HG03460 (cell line): Measurements from ENCODE around the gene LIMCH1.
"Not testable (repeated sequence)": the region's sequence is repeated elsewhere in the genome, so short reads cannot be mapped to it uniquely, and the experiment has no call there.

ENCODE experiments used
- ATAC-seq: cut with Tn5 transposase; IDR thresholded peaks from one replicate; pipeline ENCODE4 v1.9.1; 2021; ENCODE audit not compliant: unreplicated experiment

LIMCH1 gene

DNA sequence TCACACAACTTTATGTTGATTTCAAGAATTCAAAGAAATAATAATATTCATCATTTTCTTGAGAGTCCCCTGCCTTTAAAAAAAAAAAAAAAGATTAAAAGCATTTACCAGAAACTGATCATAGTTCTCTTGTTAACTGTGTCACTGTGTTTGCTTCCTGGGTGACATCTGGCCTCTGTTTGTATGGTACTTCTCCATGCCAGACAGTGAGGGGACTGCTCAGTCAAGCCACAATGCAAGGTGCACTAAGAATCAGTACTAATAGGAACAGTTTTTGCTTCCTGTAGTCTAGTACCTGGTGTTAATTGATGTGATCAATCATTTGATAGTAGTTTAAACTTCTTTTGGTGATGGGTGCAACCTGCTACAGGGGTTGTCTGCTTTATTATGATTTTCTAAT is 133.0 kb downstream of the LIMCH1 start:
- no peak for ATAC-seq

DNA sequence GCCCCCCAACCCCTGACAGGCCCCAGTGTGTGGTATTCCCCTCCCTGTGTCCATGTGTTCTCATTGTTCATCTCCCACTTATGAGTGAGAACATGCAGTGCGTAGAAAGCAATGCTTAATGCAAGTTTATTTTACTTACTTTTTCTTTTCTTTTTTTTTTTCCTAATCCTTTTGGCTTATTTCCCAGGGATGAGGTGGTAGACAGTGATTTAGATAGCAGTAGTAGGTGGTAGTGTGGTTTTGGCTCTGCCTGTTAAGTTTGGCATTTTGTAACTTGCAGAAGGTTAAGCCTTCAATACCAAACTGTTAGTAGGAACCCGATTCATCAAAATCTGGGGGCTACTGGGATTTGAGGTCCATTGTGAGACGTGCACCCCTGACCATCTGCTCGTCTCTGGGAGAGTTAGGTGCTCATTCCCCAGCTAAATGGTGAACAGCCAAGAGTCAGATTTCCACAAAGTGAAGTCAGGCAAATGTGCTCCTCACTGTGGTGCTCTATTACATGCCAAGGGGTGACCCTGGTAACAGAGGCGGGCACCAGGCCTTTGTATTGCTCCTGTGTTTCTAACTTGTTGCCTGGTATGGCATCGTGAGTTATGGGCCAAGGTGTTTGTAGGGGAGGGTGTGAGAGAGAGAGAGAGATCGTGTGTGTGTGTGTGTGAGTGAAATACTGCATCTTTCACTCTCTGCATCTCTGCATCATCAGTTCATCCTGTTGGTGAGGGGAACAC is 140.3 kb downstream of the LIMCH1 start:
- ATAC-seq: no peak

DNA sequence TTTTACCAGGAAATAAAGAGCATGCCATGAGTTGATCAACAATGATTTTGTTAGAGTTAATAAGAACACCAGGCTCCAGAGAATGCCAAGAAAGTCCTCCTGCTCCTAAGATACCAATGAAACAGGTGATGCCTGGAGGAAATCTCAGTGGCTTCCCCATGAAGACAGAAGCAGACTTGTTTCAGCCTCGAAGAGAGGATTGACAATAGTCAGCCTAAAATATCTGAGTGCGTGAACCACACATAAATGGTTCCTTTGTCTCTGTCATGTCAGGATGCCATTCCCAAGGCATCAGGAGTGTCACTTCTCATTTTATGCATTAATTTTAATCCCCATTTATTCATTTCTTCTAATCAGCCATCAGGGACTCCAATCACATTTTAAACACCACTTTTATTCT is 141.0 kb downstream of the LIMCH1 start:
- ATAC-seq: no peak

DNA sequence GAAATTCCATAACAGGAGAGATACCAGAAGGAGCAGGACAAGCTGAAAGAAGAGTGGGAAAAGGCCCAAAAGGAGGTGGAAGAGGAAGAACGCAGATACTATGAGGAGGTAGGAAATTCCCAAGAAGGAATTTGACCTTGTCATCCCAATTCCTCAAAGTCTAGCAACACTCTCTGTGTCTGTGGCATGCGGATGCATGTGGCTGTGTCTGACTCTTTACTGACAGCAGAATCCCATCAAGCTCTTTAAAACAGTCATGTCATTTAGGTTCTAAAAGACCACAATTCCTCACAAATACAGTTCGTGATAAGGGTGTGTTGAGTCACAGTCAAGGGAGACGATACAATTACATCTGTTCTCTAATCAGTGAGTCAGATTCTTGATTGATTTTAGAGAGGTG is 142.0 kb downstream of the LIMCH1 start:
- ATAC-seq: no peak

DNA sequence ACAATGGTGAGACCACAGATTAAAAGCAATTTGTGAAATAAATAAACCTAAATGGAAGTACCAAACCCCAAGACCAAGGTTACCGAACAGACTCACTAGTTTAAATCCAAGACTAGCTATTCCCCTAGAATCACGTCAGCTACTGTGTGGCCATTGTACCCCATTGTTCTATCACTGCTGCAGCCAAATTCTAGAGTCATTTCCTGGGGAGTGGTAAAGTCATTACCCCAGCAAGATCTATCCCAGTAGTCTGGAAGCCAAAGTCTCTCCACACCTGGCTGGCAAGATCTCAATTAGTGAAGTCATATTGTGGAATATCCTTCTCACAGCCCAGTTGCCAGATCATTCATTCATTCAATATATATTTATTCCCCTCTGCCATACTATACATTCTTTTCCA is 143.1 kb downstream of the LIMCH1 start:
- no peak for ATAC-seq

DNA sequence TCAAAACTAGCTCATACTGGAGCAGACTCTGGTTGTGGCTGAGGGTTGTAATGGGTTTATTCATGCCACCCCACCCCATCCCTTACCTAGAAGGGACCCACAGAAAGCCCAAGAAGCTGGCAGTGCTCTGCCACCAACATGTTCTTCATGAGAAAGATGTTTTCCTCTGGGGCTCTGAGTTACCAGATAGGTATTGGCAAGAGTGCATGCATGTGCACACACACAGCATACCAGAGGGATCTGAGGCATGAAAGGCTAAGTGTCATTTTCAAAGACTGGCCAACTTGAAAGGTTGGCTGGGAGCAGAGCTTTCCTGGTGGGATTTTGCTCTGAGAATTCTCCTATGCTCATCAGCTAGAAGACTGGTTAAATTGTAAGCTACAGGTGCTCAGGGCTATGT is 145.4 kb downstream of the LIMCH1 start:
- ATAC-seq: no peak

DNA sequence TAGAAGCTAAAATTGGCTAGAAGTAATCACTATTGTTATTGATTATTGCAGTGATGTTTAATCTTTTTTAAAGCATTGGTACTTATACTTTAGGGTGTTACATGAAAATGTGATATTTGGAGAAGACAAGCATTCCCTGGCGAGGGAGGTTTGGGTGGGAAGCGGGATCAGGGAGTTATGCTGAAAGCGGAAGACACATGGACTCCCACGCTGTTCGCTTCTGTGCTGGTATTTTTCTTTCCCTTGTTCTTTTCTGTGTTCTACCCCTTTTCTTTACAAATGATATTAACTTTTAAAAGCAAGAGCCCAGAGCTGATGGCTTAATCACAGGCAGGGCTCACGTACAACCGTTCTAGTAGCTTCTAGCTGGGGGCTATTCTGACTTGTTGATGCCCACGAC is 148.9 kb downstream of the LIMCH1 start:
- no peak for ATAC-seq

DNA sequence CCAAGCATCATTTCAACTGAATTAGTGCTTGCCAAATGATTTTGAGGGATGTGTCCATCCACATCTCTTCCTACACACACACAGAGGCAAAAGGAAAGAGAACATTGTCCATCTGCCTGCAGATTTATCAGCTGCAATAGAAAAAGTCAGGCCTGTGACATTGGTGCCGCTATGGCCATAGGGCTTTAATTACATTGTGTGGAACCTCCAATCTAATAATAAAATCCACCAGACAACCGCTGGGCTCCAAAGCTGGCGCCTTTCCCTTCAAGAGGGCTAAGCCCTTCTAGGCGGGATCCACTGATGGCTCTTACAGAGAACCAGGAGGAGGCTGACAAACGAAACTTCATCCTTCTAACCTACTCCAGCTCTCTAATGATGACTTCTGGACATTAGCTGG is 150.0 kb downstream of the LIMCH1 start:
- ATAC-seq: no peak

DNA sequence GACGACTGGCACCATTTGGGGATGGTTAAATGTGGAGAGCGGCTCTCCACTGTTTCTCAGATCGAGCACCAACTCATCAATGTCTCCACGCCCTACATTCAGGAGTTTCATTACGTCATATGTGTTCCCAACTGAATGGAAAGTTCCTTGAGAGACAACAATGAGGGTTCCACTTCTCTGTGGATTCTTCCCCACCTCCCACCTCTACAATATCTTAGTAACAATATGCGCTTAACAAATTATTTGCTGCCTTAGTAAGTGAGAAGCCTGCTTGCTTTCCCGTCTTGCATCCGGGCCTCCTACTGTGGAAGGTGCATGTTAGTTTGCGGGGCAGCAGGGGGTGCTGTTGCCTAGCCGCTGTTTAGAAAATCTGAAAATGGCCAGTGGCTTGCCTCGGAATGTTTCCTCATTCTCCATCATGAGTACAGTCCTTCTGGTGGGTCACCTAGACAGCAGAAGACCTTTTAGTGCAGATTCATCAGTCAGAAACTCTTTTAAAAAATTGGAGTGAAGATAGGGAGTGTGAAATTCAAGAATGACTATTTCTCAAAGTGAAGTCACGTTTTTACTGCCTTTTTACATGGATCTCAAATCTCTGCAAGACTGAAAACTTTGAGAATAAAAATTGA is 154.9 kb downstream of the LIMCH1 start:
- peak; percentile 76 for ATAC-seq

DNA sequence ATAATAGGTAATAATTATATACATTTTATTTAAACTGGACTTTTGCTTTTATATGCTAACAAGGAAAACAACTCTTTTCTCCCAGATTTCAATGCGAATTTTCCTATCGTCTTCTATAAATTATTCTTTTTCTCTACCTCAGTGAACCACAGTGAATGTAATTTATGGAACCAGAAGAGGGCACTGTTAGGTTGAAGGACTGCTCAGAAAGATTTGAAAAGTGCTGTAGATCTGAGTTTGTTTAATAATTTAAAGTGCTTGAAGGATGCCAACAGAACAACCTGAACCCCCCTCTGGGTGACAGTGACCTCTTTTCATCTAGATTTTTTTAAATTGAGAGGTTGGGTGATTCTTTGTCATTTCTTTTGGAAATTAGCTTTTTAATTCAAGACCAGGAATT is 155.7 kb downstream of the LIMCH1 start:
- no peak for ATAC-seq

DNA sequence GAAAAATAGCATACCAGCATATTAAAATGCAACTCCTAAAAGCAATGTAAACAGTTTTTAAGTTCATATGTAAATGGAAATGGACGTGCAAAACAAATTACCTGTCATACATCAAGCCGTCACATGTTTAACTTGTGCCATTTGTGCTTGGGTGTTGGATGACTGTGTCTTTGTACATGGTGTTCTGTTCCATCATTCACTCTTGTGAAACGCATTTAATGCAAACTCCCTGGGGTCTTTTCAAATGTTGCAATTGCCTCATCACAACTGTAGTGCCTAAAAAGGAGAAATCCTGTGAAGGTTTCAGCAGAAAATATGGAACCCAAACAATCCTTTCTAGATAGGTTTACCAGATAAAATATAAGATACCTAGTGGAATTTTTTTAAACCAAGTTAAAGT is 158.2 kb downstream of the LIMCH1 start:
- no peak for ATAC-seq

DNA sequence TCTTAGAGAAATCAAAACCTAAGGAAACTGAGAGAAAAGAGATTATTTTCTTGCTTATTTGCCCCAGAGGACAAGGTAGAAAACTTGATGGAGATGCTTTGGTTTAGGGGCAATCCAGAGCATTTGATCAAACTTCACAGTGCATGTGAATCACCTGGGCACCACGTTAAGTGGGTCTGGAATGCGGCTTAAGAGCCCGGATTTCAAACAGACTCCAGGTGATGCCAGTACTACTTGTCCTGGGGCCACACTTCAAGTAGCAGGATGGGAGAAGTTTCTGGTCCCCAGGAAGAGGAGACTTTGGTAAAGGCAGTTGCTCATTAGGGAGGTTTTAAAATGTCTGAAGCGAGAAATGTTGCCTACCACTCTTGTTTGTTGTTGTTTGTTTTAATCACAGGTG is 158.8 kb downstream of the LIMCH1 start:
- ATAC-seq: no peak

DNA sequence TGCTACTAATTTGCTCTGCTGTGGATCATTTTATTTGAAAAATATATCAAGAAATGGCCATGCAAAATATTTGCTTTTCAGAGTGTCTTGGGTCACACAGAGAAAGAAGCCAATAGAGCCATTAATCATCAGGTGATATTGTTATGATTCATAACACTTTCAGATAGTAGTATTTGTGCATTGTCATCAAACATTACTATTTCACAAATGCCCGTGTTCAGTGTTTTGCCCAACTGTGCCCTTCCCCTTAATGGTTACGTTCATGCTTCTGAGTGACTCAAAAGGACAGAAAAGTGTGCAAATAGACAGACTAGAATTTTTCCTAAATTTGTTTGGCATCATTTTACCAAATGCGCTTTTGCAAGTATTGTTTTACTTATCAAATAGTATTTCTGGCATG is 164.0 kb downstream of the LIMCH1 start:
- no peak for ATAC-seq

DNA sequence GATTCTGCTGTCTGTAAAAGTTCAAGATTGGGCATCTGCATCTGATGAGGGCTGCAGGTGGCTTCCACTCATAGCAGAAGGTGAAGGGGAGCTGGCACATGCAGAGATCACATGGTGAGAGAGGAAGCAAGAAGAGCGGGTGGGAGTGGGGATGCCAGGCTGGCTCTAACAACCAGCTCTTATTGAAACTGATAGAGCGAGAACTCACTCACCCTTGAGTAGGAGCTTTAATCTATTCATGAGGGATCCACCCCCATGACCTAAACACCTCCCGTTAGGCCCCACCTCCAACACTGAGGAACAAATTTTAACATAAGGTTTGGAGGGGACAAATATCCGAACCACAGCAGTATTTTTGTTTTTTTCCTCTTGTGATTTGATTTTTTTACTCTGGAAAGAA is 164.8 kb downstream of the LIMCH1 start:
- no peak for ATAC-seq

DNA sequence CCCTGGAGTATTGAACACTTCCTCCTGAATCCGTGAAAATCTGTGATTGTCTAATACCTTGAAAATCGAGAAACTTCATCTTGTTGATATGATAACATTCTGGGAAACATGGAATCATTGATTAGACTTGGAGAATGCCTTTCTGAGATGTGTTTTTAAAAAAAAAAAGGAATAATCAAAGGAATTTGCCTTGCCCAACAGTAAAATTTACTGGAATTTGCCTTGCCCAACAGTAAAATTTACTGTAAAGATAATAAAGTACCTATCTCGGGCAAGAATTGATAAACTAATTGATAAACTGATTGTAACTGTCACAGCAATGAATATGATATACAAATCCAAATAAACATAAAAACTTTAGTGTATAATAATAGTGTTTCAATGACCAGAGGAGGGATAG is 165.8 kb downstream of the LIMCH1 start:
- no peak for ATAC-seq

DNA sequence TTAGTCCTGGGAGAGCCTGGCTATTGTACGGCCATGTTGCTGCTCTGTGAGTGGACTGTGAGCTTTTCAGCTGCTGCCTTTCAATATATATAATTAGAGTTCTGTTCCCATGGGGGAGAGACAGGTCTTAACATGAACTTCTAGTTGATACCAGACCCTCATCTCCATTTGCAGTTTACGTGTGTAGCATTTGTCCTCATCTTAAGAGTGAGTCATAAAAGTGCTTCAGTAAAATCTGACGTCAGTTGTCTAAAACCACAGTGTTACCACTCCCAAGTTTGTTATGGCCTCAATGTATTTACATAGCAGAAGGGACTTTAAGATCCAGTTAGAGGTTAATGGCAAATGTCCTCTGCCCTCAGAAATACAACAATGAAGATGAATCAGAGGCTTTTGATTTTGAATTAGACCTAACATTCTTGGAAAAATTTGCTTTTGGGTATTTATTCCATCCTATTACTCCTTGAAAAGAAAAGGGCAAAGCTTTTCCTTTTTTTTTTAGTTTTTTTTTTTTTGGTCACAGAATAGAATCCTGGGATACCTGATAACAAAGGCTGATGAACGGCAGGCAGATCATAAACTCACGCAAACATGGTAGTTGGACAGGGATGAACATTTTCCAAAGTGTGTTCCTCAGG is 172.0 kb downstream of the LIMCH1 start:
- no peak for ATAC-seq

DNA sequence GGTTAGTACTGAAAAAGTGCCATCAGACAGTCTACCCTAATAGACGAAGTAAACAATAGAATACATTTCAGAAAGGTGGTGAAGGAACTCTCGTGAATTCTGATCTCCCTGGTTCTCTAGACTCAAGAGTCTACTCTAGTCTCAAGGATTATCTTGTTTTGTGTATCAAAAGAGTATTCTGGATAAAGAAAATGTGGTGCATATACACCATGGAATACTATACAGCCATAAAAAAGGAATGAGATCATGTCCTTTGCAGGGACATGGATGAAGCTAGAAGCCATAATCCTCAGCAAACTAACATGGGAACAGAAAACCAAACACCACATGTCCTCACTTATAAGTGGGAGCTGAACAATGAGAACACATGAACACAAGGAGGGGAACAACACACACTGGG is 173.7 kb downstream of the LIMCH1 start:
- not testable (repeated sequence) for ATAC-seq

DNA sequence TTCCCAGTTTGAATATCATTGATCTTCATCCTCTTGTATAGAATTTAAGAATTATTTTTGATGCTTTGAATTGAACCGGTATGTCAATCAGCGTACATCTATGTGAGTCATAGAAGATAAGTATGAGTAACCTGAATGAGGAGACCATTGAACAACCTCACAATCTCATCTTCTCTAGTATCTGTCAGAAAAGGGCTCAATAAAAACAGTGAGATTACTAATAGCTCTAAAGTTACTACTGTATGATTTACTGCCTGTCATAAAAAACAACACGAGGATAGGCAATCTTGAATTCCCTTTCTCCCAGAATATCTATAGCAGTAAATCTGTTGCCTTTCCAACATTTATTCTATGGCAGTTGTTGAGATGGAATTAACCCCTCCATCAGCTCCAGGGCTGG is 174.5 kb downstream of the LIMCH1 start:
- no peak for ATAC-seq

DNA sequence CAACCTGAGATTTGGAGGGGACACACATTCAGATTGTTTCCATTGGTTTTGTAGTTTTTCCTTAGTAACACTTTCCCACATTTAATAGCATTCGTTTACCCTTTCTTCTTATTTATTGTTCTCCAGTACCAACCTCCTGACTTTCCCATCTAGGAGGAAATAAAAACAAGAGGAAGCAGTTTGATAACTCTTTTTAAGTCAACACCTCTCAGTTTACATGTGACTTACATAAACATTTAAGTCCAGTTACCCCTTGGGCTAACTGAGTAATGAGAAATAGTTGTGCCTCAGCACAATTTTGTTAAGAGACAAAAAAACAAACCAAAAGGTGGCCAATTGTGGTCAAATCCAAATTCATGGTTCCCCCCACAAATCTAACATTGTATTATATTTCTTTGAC is 175.8 kb downstream of the LIMCH1 start:
- no peak for ATAC-seq

DNA sequence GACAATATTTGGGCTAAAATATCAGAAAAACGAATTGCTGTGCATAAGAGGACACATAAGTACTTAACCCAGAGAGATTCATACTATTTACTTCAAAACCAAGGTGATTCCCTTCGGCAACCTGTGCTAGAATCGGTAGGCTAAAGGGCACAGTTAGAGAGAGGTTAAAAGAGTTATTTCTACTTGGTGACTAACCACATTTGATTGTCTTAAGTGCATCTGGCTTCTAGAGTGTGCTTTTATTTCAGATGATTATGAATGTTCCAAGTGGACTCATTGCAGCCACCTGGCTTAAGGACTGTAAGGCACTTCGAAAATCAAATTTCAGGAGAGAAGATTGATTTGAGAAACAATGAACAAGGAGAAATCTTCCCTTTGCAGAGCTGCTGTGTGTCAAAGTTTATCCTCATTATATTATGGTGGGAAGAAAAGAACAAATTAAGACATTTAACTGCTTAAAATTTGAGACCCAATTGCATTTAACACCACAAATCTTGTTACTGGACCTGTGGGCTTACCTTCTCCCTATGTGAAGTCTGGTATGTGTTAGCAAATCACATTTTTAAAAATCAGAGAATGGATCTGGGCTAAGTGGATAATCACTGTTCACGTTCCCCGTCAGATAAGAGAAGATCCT is 176.5 kb downstream of the LIMCH1 start:
- ATAC-seq: no peak

DNA sequence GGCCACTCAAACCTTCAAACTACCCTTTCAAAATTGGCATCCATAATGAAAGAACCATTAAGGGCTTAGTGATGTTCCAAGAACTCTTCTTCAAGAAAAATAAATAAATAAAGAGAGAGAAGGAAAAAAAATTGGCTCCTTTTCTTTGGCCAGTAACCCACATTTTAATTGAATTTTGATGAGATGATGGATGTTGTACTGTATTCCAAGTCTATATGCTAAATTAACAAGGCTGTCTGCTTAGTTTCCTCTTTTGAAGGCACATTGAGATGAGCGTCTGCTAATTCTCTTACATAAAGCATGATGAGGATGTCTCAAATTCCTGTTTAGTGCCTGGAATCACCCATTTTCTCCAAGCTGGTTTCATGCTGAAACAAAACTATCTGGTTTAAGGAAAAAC is 177.2 kb downstream of the LIMCH1 start:
- ATAC-seq: no peak

DNA sequence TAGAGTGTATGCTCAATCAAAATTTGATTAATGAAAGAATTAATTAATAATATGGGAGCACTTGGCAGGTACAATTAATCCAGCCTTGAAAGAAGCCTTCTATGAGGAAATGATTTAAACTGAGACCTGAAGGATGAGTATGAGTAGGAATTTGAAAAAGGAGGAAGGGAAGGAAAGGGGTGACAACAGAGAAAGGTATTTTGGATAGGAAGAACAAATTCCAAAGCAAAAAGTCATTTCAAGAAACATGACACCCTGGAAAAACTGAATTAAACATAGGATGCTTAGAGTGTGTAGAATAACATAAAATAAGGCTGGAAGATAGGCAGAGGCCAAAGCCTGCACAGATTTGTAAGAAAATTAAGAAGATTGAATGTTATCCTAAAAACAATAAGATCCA is 180.9 kb downstream of the LIMCH1 start:
- no peak for ATAC-seq
